Activated effector memory CD4-positive, alpha-beta T cell treated with Interleukin-2 at 50 U/mL for 16 hours (primary cell): ENCODE results near the gene MRPS6.

Experiments
- DNase-seq: peaks from one replicate; pipeline ENCODE4 v3.0.0-alpha.2; 2020

Gene MRPS6

DNA sequence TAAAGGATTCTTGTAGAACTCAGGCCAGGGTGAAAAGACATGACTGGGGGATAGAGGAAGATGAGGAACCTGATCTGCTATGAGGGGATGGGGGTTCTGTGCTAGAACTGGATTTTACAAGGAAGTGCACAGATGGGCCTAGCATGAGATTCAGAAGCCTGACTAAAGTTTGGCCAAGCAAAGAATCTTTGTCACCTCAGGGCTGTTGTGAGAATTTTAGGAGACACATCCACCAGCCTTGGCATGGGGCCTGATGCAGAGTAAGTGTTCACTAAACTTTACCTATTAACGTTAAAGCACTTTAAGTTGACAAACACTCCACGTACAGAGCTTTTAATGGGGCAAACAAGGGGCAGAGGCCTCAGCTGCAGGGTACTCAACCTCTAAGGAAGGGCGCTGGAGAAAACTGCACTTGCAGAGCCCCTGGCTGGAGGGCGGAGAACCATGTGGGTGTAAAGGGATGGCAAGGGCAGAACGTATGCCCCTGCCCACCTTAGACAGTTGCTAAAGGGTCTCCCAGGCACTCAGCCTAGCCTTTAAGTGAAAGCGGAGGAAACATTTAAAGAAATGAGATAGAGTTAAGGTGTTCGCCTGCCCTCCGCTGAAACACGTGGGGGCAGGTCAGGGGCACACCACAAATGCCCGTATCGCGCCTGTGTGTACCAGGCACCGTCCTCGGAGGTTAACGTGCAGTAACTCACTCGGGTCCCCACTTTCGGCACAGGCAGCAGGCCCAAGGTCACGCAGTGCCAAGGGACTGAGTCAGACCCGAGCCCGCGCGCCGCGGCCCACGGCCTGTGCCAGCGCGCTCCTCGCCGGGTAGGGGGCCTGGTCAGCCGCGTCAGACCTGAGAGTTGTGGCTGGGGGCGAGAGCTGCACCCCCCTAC is 990 bp upstream of the MRPS6 start:
- no peak for DNase-seq

- DNase-seq, result peak; percentile 44
These were observed 438 bp downstream of the MRPS6 start for GRCh38 chr21:34073749-34074282.

DNA sequence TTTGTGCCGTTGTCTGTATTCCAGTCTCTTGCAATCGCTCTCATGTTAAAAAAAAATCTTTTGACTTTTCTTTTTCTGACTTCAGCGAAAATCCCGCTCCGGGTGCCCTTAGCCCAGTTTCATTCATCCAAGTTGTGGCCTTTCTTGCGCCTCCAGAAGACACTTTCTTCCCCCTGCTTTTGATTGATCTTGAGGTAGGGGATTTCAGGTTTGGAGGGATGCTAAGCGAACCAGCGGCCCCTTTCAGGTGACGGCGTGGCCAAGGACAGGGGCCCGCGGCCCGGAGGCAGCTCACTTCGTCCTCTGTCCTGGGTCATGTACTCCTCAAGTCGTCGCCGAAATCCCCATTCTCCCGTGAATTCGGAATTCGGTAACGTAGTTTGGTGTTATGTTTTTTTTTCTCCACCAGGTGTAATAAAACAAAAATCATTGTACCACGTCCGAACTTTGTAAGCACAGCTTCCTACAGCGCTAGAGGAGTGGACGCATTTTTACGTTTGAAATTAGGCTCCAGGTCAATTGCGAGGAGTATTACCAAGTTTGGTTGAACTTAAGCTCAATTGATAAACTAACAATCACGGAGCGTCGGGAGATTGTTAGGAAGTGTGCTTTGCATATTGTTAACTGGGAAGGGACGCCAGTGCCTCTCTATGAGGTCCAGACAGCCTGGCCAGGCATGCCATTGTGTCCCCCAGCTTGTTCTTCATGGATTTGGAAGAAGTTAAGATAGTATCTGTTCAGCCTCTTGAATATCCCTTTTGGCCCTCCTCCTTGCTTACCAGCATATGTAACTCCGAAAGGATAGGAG is 1.1 kb downstream of the MRPS6 start:
- no peak for DNase-seq

- DNase-seq, result no peak
These were observed 1.7 kb downstream of the MRPS6 start for GRCh38 chr21:34075091-34075425.

DNA sequence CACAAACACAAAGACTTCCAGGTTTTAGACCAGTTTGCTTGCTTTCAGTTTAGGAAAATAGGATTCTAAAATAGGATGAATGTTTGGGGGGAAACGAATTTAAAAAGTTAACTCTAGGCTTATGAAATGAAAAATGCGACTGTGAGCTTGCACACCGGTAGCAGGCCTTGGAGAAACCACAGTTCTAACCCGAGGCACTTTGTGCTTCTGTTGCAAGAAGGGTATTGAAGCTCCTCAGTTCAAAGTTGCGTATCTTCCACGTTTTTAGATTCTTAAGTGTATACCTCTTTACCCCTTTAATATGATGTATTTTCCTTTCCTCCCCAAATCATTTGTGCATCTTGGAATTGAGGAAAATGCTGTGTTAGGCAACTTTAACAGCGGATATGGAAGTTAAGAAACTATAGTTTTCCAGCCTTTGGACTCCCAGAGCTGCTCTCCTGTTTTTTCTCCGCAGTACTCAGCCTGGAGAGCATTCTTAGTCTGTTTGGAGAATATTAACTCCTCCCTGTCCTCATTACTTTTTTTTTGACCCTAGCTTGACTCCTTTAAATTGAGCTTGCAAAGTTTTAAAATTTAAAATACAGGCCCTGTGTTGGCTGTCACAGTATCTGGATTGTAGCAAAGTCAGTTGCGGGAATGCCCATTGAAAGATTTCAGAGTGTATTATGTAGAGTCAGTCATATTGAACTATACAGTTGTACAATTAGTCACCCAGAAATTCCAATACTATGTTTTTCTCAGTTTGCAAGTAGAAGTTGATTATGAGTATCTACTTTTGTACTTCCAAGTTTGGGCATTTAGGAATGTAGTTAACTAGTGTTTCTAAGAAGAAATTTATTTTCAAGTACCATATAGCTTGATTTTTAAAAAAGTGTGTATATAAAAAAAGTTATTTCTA is 2.6 kb downstream of the MRPS6 start:
- no peak for DNase-seq

- no peak for DNase-seq
These were observed 3.5 kb downstream of the MRPS6 start for GRCh38 chr21:34076835-34077234.

DNA sequence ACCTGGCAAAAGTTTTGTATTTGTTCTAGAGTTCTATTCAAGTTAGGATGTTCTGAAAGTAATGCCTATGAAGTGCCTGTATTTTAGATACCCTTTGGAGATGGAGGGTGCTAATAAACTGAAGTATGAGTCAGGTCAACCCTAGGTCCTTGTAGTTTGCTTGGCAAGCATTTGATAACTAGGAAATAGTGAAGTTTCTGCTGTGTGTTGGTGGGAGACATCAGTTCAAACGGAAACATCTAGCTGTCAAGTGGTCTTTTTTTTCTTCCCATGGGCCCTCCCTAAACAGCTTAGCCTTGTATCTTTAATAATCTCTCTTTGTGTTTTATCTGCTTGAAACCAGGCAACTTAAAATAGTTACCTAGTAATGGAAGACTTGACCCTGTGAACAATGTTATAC is 4.5 kb downstream of the MRPS6 start:
- no peak for DNase-seq

DNA sequence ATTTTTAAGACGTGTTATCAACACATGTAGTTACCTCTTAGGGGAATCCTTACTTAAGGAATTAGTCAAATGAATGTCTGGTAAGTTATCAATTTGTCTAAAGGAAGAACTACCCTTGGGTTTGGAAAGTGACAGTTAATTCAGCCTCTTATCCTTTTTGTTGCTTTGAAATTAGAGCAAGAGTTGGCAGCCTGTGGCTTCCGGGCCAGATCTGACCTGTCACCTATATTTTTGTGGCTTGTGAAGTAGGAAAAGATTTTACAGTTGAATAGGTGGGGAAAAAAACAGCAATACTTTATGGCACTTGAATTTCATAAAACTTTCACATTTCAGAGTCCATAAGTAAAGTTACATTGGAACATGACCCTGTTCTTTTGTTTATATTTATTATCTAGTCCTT is 5.5 kb downstream of the MRPS6 start:
- no peak for DNase-seq

DNA sequence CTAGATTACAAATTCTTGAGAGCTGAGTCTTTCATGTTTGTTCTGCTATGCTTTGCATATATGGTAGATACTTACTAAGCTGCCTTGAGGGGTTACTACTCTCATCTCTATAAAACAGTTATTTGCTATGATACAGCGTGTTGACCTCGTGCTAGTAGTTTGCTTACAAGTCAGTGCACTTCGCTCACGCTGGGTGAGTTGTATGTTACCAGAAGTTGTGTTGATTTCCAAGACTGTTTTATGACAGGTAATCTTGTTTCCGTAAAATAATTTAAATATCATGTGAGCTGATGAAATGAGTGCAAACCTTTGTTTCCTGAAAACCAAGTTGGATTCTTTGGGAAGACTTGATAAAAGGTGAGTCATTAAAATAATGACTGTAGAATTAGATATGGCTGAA is 7.3 kb downstream of the MRPS6 start:
- no peak for DNase-seq

GRCh38 chr21:34082769-34083168 is 9.4 kb downstream of the MRPS6 start:
- DNase-seq, result no peak

- no peak for DNase-seq
These were observed 10.0 kb downstream of the MRPS6 start for GRCh38 chr21:34083357-34083756.

DNA sequence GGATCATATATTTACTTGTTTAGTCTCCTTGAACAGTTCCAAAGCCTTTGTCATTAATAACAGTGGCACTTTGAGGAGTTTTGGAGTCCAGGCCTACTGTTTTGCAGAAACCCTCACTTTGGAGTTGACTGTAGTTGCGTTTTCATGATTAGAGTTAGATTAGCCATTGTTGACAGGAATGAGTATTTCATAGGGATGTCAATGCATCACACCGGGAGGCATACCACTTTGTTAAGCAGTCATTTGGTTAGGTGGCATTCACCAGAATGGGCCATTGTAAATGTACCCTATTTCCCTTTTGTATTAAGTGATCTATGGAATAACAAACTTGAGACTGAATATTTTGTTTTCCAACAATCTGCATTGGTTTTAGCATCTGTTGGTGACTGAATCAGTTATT is 11.8 kb downstream of the MRPS6 start:
- DNase-seq, result no peak

DNA sequence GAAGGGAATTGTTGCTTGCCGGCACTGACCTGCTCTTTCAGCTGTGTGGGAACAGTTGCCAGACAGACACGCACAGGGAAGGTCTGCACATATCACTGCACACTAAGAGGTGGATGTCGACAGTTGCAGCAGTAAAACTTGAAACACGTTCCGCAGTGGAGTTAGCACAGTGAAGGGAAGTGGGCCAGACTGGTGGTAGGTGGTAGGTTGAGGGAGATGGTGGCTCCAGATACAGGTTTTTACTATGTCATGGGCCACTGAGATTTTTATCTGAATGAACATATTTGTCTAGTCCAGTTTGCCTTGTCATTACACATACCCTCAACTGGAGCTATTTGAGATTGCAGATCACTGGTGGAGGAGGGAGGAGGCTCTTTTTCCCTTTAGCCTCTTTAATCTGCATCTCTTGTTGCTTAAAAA is 13.5 kb downstream of the MRPS6 start:
- no peak for DNase-seq

DNA sequence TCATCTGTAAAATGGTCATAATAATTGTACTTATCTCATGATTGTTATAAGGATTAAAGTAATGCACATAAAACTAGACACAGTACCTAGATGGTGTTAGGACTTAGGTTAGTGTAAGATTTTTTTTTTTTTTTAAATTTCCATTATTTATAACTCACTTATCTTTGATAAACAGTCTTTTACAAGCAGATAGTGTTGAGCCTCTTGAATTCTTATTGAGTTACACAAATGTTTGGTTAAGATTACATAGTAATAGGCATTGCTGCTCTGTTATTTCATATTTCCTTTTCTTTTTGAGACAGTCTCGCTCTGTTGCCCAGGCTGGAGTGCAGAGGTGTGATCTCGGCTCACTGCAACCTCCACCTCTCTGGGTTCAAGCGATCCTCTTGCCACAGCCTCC is 15.4 kb downstream of the MRPS6 start:
- no peak for DNase-seq

DNA sequence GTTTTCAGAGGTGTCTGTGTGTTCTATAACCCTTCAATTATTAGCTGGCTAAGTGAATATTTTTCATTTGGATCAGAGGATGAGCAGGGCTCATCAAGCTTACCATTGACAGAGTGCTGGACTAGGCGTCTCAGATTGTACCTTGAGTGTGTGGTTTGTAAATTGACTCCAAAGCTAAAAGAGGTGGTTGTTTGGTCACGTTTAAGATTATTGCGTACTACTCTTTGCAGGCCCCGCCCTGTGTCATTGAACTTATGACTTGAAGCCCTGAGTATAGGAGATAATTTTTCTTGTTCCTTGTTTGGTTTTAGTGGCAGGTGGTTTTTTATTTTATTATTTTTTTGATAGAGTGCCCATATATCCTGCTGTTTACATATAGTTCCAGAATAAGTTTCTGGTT is 17.7 kb downstream of the MRPS6 start:
- no peak for DNase-seq

GRCh38 chr21:34091607-34092006 is 18.2 kb downstream of the MRPS6 start:
- no peak for DNase-seq

DNA sequence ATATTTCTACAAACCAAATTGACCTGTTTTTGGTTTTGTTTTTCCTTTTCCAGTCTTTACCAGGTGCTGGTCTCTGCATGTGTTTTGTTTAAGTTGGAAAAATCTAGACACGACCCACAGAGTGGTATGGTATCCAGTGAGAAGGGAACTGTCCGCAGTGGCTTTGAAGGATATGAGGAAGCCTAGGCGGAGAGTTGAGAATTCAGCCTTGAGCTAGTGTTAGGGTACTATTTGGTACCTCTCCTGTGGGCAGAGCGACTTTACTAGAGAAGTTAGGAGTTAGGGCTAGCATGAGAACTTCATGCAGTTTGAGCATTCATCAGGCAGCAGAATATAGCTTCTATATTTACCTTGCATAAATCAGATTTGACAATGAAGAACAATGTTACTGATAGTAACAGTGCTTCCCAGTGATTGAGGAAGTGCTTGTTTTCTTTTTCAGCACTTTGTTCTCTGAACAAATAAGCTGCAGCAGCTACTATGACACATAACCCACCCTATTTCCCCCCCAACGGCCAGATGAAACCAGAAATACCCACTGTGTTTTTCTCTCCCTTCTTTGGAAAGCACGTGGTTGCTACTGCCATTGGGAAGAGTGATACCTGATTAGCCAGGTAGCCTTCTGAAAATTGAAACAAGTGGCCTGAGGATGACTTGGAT is 19.0 kb downstream of the MRPS6 start:
- DNase-seq, result no peak

DNA sequence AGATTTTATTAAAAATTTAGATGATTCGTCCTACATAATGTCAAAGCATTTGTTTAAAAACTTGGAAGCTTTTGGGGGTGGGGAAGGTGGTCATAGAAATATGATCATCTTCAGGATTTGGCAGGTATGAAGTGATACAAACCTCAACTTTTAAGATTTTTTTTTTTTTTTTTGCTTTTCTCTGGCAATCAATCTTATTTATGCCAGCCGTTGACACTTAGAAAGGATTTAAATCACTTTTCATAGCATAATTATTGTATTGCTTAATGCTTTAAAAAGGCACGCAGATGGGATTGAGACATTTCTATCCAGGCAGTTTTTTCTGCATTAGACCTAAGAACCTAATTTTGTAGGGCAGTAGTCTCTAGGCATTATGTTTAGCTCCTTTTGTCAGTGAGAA is 19.7 kb downstream of the MRPS6 start:
- DNase-seq, result no peak

GRCh38 chr21:34094949-34095348 is 21.6 kb downstream of the MRPS6 start:
- no peak for DNase-seq

DNA sequence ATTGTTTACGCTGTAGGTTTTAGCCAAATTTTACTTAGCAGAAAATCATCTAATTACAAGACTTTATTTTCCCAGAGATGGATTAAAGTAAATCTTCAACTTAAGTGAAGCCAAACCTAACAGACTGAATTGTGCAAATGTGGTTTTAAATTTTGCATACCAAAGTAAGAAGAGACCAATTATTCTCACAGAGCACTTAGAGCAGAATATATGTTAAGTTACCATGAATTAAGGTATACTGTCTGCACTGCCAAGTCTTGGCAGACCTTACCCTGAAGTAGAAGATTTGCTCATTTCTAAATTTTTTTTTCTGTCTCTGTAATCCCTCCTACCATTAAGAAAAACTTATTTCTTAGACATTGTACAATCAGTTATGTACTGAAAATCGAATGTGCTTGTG is 24.1 kb downstream of the MRPS6 start:
- no peak for DNase-seq

GRCh38 chr21:34100337-34100736 is 27.0 kb downstream of the MRPS6 start:
- no peak for DNase-seq

GRCh38 chr21:34100790-34101189 is 27.4 kb downstream of the MRPS6 start:
- no peak for DNase-seq
